SK-N-SH (cell line): Measurements from ENCODE around the gene CEP78. TPM values are rescaled to one million over a fixed set of nuclear protein-coding genes. Genes with fewer than 3 reads are reported as not detected.

Experiments
- CTCF ChIA-PET: fragments of 300-600, 350-600 bp; formaldehyde crosslinking; extraction: SDS; loops from one replicate; lab custom pipeline; 2021; lab: Yijun Ruan, JAX
- POLR2A ChIA-PET: fragments of 350-600 bp; sonication (Branson Sonifier 250); formaldehyde crosslinking; extraction: SDS; loops from one replicate; lab custom pipeline; 2020; ENCODE audit warnings: antibody characterized with exemption, inconsistent platforms; lab: Yijun Ruan, JAX
- DNase-seq: peaks from one replicate; pipeline ENCODE4 v3.0.0; 2012
- H2AFZ ChIP-seq: fragments of 200-600 bp; sonication (generic); 2 replicates; pipeline ENCODE4 v1.8.1; 2016; ENCODE audit warnings: antibody characterized with exemption, mild to moderate bottlenecking, low read depth
- H3F3A ChIP-seq: fragments of 200-600 bp; sonication (generic); replicated peaks from 2 replicates; pipeline ENCODE3; 2016; ENCODE audit warnings: antibody characterized with exemption, mild to moderate bottlenecking; ENCODE audit not compliant: insufficient read depth
- H3K27ac ChIP-seq, 2 experiments: fragments of 200-500 bp in 1 of 2; fragments of 200-600 bp in 1 of 2; sonication (Bioruptor generic) in 1 of 2; sonication (generic), shearing (Covaris generic) in 1 of 2; 2 replicates each; pipeline versions ENCODE4 v1.5.1 to v1.6.1; 2014 to 2016; ENCODE audit warnings: low read depth in 2 of 2, inconsistent platforms in 1 of 2, low read length in 1 of 2, mild to moderate bottlenecking in 1 of 2, mixed read lengths in 1 of 2
- H3K27me3 ChIP-seq: fragments of 200-600 bp; sonication (generic), shearing (Covaris generic); 2 replicates; pipeline ENCODE4 v1.6.1; 2016; ENCODE audit warnings: mixed run types; ENCODE audit not compliant: insufficient read depth
- H3K36me3 ChIP-seq, 2 experiments: fragments of 200-500 bp in 1 of 2; fragments of 200-600 bp in 1 of 2; sonication (Bioruptor generic) in 1 of 2; sonication (generic) in 1 of 2; replicated peaks in 1 of 2; 2 replicates each; pipeline versions ENCODE3 to v1.5.1; 2014 to 2016; ENCODE audit warnings: low read length in 1 of 2, mild to moderate bottlenecking in 1 of 2; ENCODE audit not compliant: insufficient read depth in 2 of 2, control insufficient read depth in 1 of 2
- H3K4me1 ChIP-seq, 2 experiments: fragments of 200-500 bp in 1 of 2; fragments of 200-600 bp in 1 of 2; sonication (Bioruptor generic) in 1 of 2; sonication (generic), shearing (Covaris generic) in 1 of 2; 2 replicates each; pipeline versions ENCODE4 v1.5.1 to v1.6.1; 2014 to 2016; ENCODE audit warnings: low read depth in 1 of 2, low read length in 1 of 2, mixed run types in 1 of 2; ENCODE audit not compliant: insufficient read depth in 2 of 2, control insufficient read depth in 1 of 2
- H3K4me2 ChIP-seq: fragments of 200-600 bp; sonication (generic), shearing (Covaris generic); 2 replicates; pipeline ENCODE4 v1.6.1; 2017; ENCODE audit warnings: mixed run types
- H3K4me3 ChIP-seq, 2 experiments: fragments of 200-500 bp in 1 of 2; fragments of 200-600 bp in 1 of 2; sonication (Bioruptor generic) in 1 of 2; sonication (generic), shearing (Covaris generic) in 1 of 2; 2 replicates each; pipeline versions ENCODE4 v1.5.1 to v1.8.1; 2014 to 2016; ENCODE audit warnings: low read depth in 2 of 2, inconsistent platforms in 1 of 2, low read length in 1 of 2, mild to moderate bottlenecking in 1 of 2, mixed read lengths in 1 of 2, moderate library complexity in 1 of 2
- H3K79me2 ChIP-seq: fragments of 200-600 bp; sonication (generic); 2 replicates; pipeline ENCODE4 v1.8.1; 2017; ENCODE audit warnings: mild to moderate bottlenecking; ENCODE audit not compliant: insufficient read depth
- H3K9ac ChIP-seq: fragments of 200-600 bp; sonication (generic); 2 replicates; pipeline ENCODE4 v1.6.1; 2017; ENCODE audit warnings: mixed run types
- H3K9me2 ChIP-seq: fragments of 200-600 bp; sonication (generic); 2 replicates; pipeline ENCODE4 v1.6.1; 2017; ENCODE audit warnings: mixed run types
- H3K9me3 ChIP-seq: fragments of 200-600 bp; sonication (generic); 2 replicates; pipeline ENCODE4 v1.6.1; 2017; ENCODE audit warnings: mixed run types, mild to moderate bottlenecking, moderate library complexity
- H4K20me1 ChIP-seq: fragments of 200-600 bp; sonication (generic); 2 replicates; pipeline ENCODE4 v1.6.1; 2017; ENCODE audit warnings: mild to moderate bottlenecking, mixed run types; ENCODE audit not compliant: insufficient read depth
- CHD2 ChIP-seq: fragments of 150-350 bp; IDR thresholded peaks from 2 replicates; pipeline ENCODE4 v1.6.1; 2018; ENCODE audit warnings: low read length; ENCODE audit not compliant: partially characterized antibody
- EZH2phosphoT487 ChIP-seq: fragments of 200-600 bp; sonication (generic); IDR thresholded peaks from 2 replicates; pipeline ENCODE4 v1.6.1; 2017; ENCODE audit warnings: low read depth, mixed run types, mild to moderate bottlenecking, antibody characterized with exemption, moderate library complexity, borderline replicate concordance
- FOSL2 ChIP-seq: IDR thresholded peaks from 2 replicates; pipeline ENCODE4 v1.4.0; 2012; ENCODE audit warnings: low read depth, mild to moderate bottlenecking, moderate library complexity, borderline replicate concordance
- FOXM1 ChIP-seq: IDR thresholded peaks from 2 replicates; pipeline ENCODE4 v1.4.0; 2012; ENCODE audit warnings: low read depth, mild to moderate bottlenecking
- GATA2 ChIP-seq: sonication (generic); formaldehyde crosslinking; IDR thresholded peaks from 2 replicates; pipeline ENCODE4 v1.5.0; 2020; ENCODE audit warnings: mild to moderate bottlenecking, missing genetic modification reagents
- MEF2A ChIP-seq: IDR thresholded peaks from 2 replicates; pipeline ENCODE4 v1.4.0; 2012; ENCODE audit warnings: low read depth, borderline replicate concordance
- REST ChIP-seq: IDR thresholded peaks from 2 replicates; pipeline ENCODE4 v1.6.1; 2012; ENCODE audit warnings: mild to moderate bottlenecking, low read depth, low read length, moderate library complexity
- RFX5 ChIP-seq: IDR thresholded peaks from 2 replicates; pipeline ENCODE4 v1.6.1; 2012; ENCODE audit warnings: mild to moderate bottlenecking, improper control_type of control experiment, low read length
- SIN3A ChIP-seq: IDR thresholded peaks from 2 replicates; pipeline ENCODE4 v1.6.1; 2012; ENCODE audit warnings: low read depth, mild to moderate bottlenecking, low read length, moderate library complexity, borderline replicate concordance
- TAF1 ChIP-seq: IDR thresholded peaks from 2 replicates; pipeline ENCODE4 v1.6.1; 2012; ENCODE audit warnings: low read depth, mild to moderate bottlenecking, low read length, moderate library complexity, borderline replicate concordance
- USF1 ChIP-seq: IDR thresholded peaks from 2 replicates; pipeline ENCODE4 v1.4.0; 2012; ENCODE audit warnings: low read depth, borderline replicate concordance
- ZBTB33 ChIP-seq: IDR thresholded peaks from 2 replicates; pipeline ENCODE4 v1.4.0; 2012; ENCODE audit warnings: low read depth, borderline replicate concordance
- WGBS: methylation state at CpG from one replicate; pipeline ENCODE4 v1.1.6; 2017; ENCODE audit warnings: low lambda C conversion rate; 5-methylcytosine and 5-hydroxymethylcytosine counted together
- polyA plus RNA-seq, 3 experiments: library from polyadenylated mRNA; depleted of rRNA; stranded (reverse); fragments of >200 nt; gene quantifications; 2 replicates each; pipeline ENCODE4 v1.2.3, GENCODE V29; 2012

The CEP78 gene
- polyA plus RNA-seq, 1 of the 3 experiments (the other 2 are of a cell fraction) = 6.2 TPM

- no peak for DNase-seq
- Histone ChIP-seq H2AFZ (no peak overlapping the region), H3K27me3 (no peaks in the 10 kb centered on the region), H4K20me1 (no peaks in the 10 kb centered on the region), H3K4me2 (no peak overlapping the region), H3F3A (no peaks in the 10 kb centered on the region), H3K27ac (no peak overlapping the region), H3K9me2 (no peaks in the 10 kb centered on the region), H3K9ac (no peak overlapping the region), H3K4me1 (no peaks in the 10 kb centered on the region), H3K4me3 (no peak overlapping the region), H3K9me3 (no peaks in the 10 kb centered on the region), H3K79me2 (no peaks in the 10 kb centered on the region), H3K36me3 (no peaks in the 10 kb centered on the region)
- ChIA-PET POLR2A (no interaction called here), CTCF (interaction anchor here (0.7 kb wide), 1 partner anchor 756 kb away, joined by 3 read pairs; no protein-coding TSS in a partner anchor)
- 70% methylated on average over 5 of the region's 5 CpGs for WGBS
- TF ChIP-seq CHD2 (no peak), ZBTB33 (no peak), GATA2 (CRISPR knock-in tag) (no peak), SIN3A (no peak), FOXM1 (no peak), RFX5 (no peak), TAF1 (no peak), USF1 (no peak), FOSL2 (no peak), MEF2A (no peak)
Observed at GRCh38 chr9:78189461-78189860, 46.4 kb upstream of the CEP78 start.

GRCh38 chr9:78191931-78192330 lies 43.9 kb upstream of the CEP78 start:
- no peak for DNase-seq
- Histone ChIP-seq H3K9me2 (no peaks in the 10 kb centered on the region), H3K4me3 (no peak overlapping the region), H3K4me1 (no peaks in the 10 kb centered on the region), H3K27ac (no peak overlapping the region), H3K9me3 (no peaks in the 10 kb centered on the region), H3F3A (no peaks in the 10 kb centered on the region), H4K20me1 (no peaks in the 10 kb centered on the region), H3K36me3 (no peaks in the 10 kb centered on the region), H2AFZ (no peak overlapping the region), H3K79me2 (no peaks in the 10 kb centered on the region), H3K9ac (no peak overlapping the region), H3K4me2 (no peak overlapping the region), H3K27me3 (no peaks in the 10 kb centered on the region)
- POLR2A ChIA-PET = no interaction called here
- CTCF ChIA-PET = interaction anchor here (1.4 kb wide), 1 partner anchor 734 kb away, joined by 3 read pairs; no protein-coding TSS in a partner anchor
- no peak for TF ChIP-seq REST
- TF ChIP-seq EZH2phosphoT487 = no peak
- TF ChIP-seq SIN3A = no peak
